ENCODE measurements around the gene NDUFS1. TPM values are rescaled to one million over a fixed set of nuclear protein-coding genes. Genes with fewer than 3 reads are reported as not detected.

The NDUFS1 gene
- total RNA-seq, 1 experiment from 2014 or later = 102 TPM

- no peak overlapping the region for H4K91ac ChIP-seq (ENCODE audit: insufficient read length, low read depth, low read length)
- peaks cover 42 to 59% of the 10 kb centered on the region in 2 experiments for H3K4me1 Mint-ChIP-seq
- H3K4me2 ChIP-seq (ENCODE audit: insufficient read depth, insufficient read length, low read length) = no peak overlapping the region
- H2BK20ac ChIP-seq (ENCODE audit: low read depth, low read length, poor library complexity, severe bottlenecking) = no peak overlapping the region
- no peaks in the 10 kb centered on the region for H4K20me1 ChIP-seq (ENCODE audit: control insufficient read depth, insufficient read depth, insufficient read length)
- H2AK5ac ChIP-seq (ENCODE audit: insufficient read length, low read length) = no peak overlapping the region
- H3K79me1 ChIP-seq (ENCODE audit: insufficient read depth, low read depth, low read length, poor library complexity, severe bottlenecking) = no peaks in the 10 kb centered on the region
- H3K36me3 Mint-ChIP-seq (ENCODE audit: insufficient read depth in 1 of 3, low read depth in 3 of 3) = peaks cover 0 to 2% (median 0%) of the 10 kb centered on the region in 3 experiments; a peak in 2 of 7 replicates
- no peaks in the 10 kb centered on the region for H3K27me3 ChIP-seq (ENCODE audit: insufficient read depth, low read length)
- H3K18ac ChIP-seq (ENCODE audit: insufficient read length, low read depth, low read length) = no peak overlapping the region
- no peaks in the 10 kb centered on the region for H3K27me3 Mint-ChIP-seq (ENCODE audit: low read depth)
- H3K4me3 Mint-ChIP-seq = peak overlapping the region in 1 of 2 experiments; percentile 64; a peak in 4 of 5 replicates
- peaks cover 14% of the 10 kb centered on the region; the same call in 1 of the 2 replicates for H3K4me1 ChIP-seq (ENCODE audit: insufficient read depth, low read length)
- no peak overlapping the region for H3K23ac ChIP-seq (ENCODE audit: insufficient read length, low read depth, low read length)
- H2BK12ac ChIP-seq (ENCODE audit: insufficient read length, low read depth, low read length) = no peak overlapping the region
- H3K27ac ChIP-seq (ENCODE audit: insufficient read length, low read depth, low read length) = no peak overlapping the region
- H3K9me3 Mint-ChIP-seq = no peaks in the 10 kb centered on the region
- H2BK15ac ChIP-seq (ENCODE audit: low read depth, low read length) = no peak overlapping the region
- H3K79me2 ChIP-seq (ENCODE audit: insufficient read depth, low read length) = peaks cover 23% of the 10 kb centered on the region; the same call in 1 of the 2 replicates
- no peak overlapping the region for H3K56ac ChIP-seq (ENCODE audit: insufficient read length, low read depth, low read length)
- H2BK5ac ChIP-seq (ENCODE audit: insufficient read length, low read length) = no peak overlapping the region
- DNase-seq = no peak
- no peak overlapping the region for H4K5ac ChIP-seq (ENCODE audit: insufficient read length, low read depth, low read length)
- no peak overlapping the region for H3T11ph ChIP-seq (ENCODE audit: low read length)
- no peak overlapping the region for H3K4ac ChIP-seq (ENCODE audit: low read depth, low read length)
- no peak overlapping the region for H2AFZ ChIP-seq (ENCODE audit: low read length)
- peak overlapping the region; percentile 70 to 100 (median 97); a peak in 5 of 7 replicates for H3K27ac Mint-ChIP-seq
- WGBS (ENCODE audit: extremely low coverage, insufficient read length, low lambda C conversion rate) = no CpG with 5 or more reads among the region's 4 CpGs
- no peak for TF ChIP-seq CTCF (conservative IDR thresholded peaks at IDR 0.05)
- H3K14ac ChIP-seq (ENCODE audit: insufficient read depth, low read length) = no peak overlapping the region
- H4K8ac ChIP-seq (replicated peaks; ENCODE audit: insufficient read length, low read depth, low read length) = no peak overlapping the region
- no peak overlapping the region for H2BK120ac ChIP-seq (ENCODE audit: low read depth, low read length, poor library complexity, severe bottlenecking)
- no peak overlapping the region for H3K9ac ChIP-seq (ENCODE audit: extremely low read depth, insufficient read length, low read length)
- peaks cover 2% of the 10 kb centered on the region for H3K23me2 ChIP-seq (ENCODE audit: insufficient read length, low read depth, low read length, poor library complexity, severe bottlenecking)
- H3K9me3 ChIP-seq (ENCODE audit: control insufficient read depth, low read depth, low read length) = no peaks in the 10 kb centered on the region
Measured at GRCh38 chr2:206080927-206081326, 78.3 kb downstream of the NDUFS1 start.
